Immature natural killer cell (primary cell): ENCODE measurements around the gene ARL3. TPM values are rescaled to one million over a fixed set of nuclear protein-coding genes. Genes with fewer than 3 reads are reported as not detected.
A peak's percentile ranks its signal among the peaks of the same experiment; 100 is the strongest.

Source experiments
- DNase-seq, 3 donors: peaks; one replicate each; pipeline ENCODE4 v3.0.0; 2022; ENCODE audit warnings: mixed read lengths in 1 of 3
- H3K27ac Mint-ChIP-seq, 6 donors: one replicate each; pipeline ENCODE4 v1.8.0; 2020; ENCODE audit warnings: mixed read lengths in 6 of 6, mild to moderate bottlenecking in 5 of 6, inconsistent platforms in 4 of 6, moderate library complexity in 3 of 6
- H3K27me3 Mint-ChIP-seq, 3 donors: one replicate each; pipeline ENCODE4 v1.8.0; 2020 to 2021; ENCODE audit warnings: low read depth in 3 of 3, mild to moderate bottlenecking in 3 of 3, mixed read lengths in 3 of 3, moderate library complexity in 3 of 3, inconsistent platforms in 1 of 3
- H3K36me3 Mint-ChIP-seq, 3 donors: one replicate each; pipeline ENCODE4 v1.8.0; 2020; ENCODE audit warnings: mixed read lengths in 3 of 3, inconsistent platforms in 2 of 3, mild to moderate bottlenecking in 2 of 3
- H3K4me1 Mint-ChIP-seq, 2 donors: one replicate each; pipeline ENCODE4 v1.8.0; 2020; ENCODE audit warnings: inconsistent platforms in 2 of 2, mild to moderate bottlenecking in 2 of 2, mixed read lengths in 2 of 2, moderate library complexity in 1 of 2
- H3K4me3 Mint-ChIP-seq, 5 donors: one replicate each; pipeline ENCODE4 v1.8.0; 2020; ENCODE audit warnings: mild to moderate bottlenecking in 5 of 5, mixed read lengths in 5 of 5, inconsistent platforms in 3 of 5, moderate library complexity in 3 of 5
- H3K9me3 Mint-ChIP-seq, 6 donors: one replicate each; pipeline ENCODE4 v1.8.0; 2020; ENCODE audit warnings: mild to moderate bottlenecking in 6 of 6, mixed read lengths in 6 of 6, inconsistent platforms in 4 of 6, moderate library complexity in 3 of 6
- polyA plus RNA-seq, 3 donors: library from polyadenylated mRNA; unstranded; fragments of 300-500 nt; fragmentation: Illumina TruSeq; gene quantifications; one replicate each; pipeline ENCODE4 v1.2.3, GENCODE V29; 2021

The ARL3 gene
- polyA plus RNA-seq, 3 donors from 2014 or later = 2.6 to 3.9 (median 3.6) TPM

DNA sequence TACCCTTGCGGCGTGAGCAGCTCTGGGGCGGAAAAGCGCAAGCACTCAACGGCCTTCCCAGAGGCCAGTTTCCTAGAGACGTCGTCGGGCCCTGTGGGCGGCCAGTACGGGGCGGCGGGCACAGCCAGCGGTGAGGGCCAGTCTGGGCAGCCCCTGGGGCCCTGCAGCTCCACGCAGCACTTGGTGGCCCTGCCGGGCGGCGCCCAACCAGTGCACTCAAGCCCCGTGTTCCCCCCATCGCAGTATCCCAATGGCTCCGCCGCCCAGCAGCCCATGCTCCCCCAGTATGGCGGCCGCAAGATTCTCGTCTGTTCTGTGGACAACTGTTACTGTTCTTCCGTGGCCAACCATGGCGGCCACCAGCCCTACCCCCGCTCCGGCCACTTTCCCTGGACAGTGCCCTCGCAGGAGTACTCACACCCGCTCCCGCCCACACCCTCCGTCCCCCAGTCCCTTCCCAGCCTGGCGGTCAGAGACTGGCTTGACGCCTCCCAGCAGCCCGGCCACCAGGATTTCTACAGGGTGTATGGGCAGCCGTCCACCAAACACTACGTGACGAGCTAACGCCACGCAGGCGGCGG, 57.3 kb downstream of the ARL3 start:
- peaks cover 8 to 17% (median 13%) of the 10 kb centered on the region in 3 donors for H3K36me3 Mint-ChIP-seq

DNA sequence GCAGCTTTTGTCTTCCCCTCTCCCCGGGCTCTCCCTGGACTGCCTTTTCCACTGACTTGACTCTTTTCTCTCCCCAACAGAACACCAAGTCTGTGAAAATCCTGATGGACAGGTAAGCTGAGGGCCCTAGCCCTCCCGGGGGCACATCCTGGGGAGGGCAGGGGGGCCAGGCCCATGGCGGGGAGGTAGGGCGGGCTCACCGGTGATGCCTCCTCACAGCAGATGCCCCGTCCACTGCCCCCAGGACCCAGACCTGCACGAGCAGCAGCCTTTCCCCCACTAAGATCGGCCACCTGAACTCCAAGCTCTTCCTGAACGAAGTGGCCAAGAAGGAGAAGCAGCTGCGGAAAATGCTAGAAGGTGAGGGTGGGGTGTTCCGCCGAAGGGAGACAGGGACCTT, 58.2 kb downstream of the ARL3 start:
- Mint-ChIP-seq H3K36me3 (peaks cover 8 to 17% (median 13%) of the 10 kb centered on the region in 3 donors), H3K4me1 (peaks cover 70 to 74% of the 10 kb centered on the region in 2 donors)

More for the DNA sequence above, 57.3 kb downstream of the ARL3 start:
- no peak overlapping the region for H3K27ac Mint-ChIP-seq
- no peak overlapping the region for H3K4me3 Mint-ChIP-seq
- H3K27me3 Mint-ChIP-seq = peaks cover 0 to 7% (median 1%) of the 10 kb centered on the region in 3 donors
- H3K9me3 Mint-ChIP-seq = no peaks in the 10 kb centered on the region
- no peak for DNase-seq
- H3K4me1 Mint-ChIP-seq = peaks cover 69 to 74% of the 10 kb centered on the region in 2 donors

DNA sequence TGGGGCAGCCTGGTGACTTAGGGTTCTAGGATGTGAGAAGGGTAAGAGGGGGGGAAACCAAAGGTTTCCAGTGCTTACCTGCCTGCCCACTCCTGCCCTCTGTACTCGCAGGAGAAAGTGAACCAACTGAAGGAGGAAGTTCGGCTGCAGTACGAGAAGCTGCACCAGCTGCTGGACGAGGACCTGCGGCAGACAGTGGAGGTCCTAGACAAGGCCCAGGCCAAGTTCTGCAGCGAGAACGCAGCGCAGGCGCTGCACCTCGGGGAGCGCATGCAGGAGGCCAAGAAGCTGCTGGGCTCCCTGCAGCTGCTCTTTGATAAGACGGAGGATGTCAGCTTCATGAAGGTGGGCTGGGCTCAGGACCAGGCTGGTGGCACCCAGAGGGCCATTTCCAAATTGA, 59.2 kb downstream of the ARL3 start:
- H3K4me1 Mint-ChIP-seq = peaks cover 70 to 74% of the 10 kb centered on the region in 2 donors
- peak overlapping the region in 1 of 6 donors; percentile 94 for H3K27ac Mint-ChIP-seq
- H3K27me3 Mint-ChIP-seq = peaks cover 0 to 6% (median 1%) of the 10 kb centered on the region in 3 donors
- H3K9me3 Mint-ChIP-seq = no peaks in the 10 kb centered on the region
- H3K4me3 Mint-ChIP-seq = no peak overlapping the region
- no peak for DNase-seq
- H3K36me3 Mint-ChIP-seq = peaks cover 8 to 17% (median 13%) of the 10 kb centered on the region in 3 donors

More for the DNA sequence above, 58.2 kb downstream of the ARL3 start:
- H3K27me3 Mint-ChIP-seq = peaks cover 0 to 5% (median 1%) of the 10 kb centered on the region in 3 donors
- H3K27ac Mint-ChIP-seq = no peak overlapping the region
- H3K9me3 Mint-ChIP-seq = no peaks in the 10 kb centered on the region
- DNase-seq = no peak
- H3K4me3 Mint-ChIP-seq = no peak overlapping the region

DNA sequence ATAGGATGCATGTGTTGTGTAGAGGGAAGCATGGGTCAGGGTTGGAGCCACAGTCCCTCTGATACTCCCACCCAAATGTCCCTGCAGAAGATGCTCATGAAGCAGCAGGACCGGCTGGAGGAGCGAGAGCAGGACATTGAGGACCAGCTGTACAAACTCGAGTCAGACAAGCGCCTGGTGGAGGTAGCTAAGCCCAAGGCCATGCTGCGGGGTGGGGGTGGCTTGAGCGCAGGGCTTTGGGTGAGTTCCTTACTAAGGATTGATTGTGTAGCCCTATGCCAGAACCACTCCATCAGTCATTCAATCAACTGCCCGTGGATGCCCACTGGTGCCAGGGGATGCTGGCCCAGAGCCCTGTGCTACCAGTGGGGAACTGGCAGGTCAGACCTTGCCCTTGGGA, 59.6 kb downstream of the ARL3 start:
- peaks cover 8 to 17% (median 13%) of the 10 kb centered on the region in 3 donors for H3K36me3 Mint-ChIP-seq
- H3K27me3 Mint-ChIP-seq = peaks cover 0 to 6% (median 1%) of the 10 kb centered on the region in 3 donors
- peaks cover 69 to 78% of the 10 kb centered on the region in 2 donors for H3K4me1 Mint-ChIP-seq
- peak overlapping the region in 1 of 5 donors; percentile 35 for H3K4me3 Mint-ChIP-seq
- no peaks in the 10 kb centered on the region for H3K9me3 Mint-ChIP-seq
- peak overlapping the region; percentile 40 to 94 (median 62) for H3K27ac Mint-ChIP-seq
- DNase-seq = no peak

DNA sequence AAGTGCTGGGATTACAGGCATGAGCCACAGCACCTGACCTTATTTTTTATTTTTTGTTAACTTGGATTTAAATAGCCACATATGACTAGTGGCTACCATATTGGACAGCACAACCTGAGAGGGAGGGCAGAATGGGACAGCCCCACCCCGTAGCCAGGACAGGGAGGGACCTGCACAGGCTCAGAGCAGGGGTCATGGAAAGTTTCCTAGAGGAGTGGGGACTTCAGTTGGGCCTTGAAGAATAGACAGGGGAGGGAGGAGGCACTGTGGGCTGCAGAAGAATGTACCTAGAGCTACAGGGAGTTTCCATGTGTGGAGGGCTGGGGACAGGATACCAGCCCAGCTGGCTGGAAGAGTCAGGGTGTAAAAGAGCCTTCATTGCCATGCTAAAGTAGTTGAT, 61.1 kb downstream of the ARL3 start:
- Mint-ChIP-seq H3K9me3 (no peaks in the 10 kb centered on the region), H3K27ac (peak overlapping the region; percentile 89 to 97 (median 94)), H3K4me1 (peaks cover 73 to 86% of the 10 kb centered on the region in 2 donors), H3K4me3 (peak overlapping the region; percentile 73 to 88 (median 83)), H3K36me3 (peaks cover 5 to 13% (median 12%) of the 10 kb centered on the region in 3 donors), H3K27me3 (peaks cover 0 to 5% (median 0%) of the 10 kb centered on the region in 3 donors)
- no peak for DNase-seq

DNA sequence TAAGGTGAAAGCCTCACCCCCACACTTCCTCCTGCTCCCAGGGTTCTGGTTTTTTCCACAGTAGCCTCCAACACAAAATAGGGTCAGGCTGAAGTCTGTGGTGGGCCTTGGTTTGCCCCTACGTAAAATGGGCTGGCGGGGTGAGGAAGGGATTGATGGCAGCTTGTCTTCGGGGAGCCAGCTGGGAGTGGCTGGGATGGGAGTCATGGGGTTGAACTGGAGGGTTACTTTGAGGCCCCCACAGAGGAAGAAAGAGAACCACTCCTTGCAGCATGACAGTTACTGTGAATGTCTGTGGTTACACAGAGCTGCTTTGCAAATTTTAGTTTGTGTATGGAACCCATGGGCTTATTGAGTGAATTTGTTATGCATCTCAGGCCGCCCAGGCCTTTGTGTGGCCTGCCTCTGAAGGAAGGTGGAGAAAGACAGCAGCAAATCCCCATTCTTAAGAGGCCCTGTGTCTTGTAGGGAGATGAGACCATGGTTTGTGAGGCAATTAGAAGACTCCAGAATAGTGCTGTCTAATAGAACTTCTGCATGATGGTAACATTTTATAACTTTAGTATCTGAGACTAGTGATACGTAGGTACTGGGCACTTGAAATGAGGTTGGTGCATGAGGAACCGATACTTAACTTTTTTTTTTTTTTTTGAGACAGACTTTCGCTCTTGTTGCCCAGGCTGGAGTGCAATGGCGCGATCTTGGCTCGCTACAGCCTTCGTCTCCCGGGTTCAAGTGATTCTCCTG, 61.9 kb downstream of the ARL3 start:
- no peaks in the 10 kb centered on the region for H3K9me3 Mint-ChIP-seq
- H3K36me3 Mint-ChIP-seq = peaks cover 5 to 9% (median 7%) of the 10 kb centered on the region in 3 donors

DNA sequence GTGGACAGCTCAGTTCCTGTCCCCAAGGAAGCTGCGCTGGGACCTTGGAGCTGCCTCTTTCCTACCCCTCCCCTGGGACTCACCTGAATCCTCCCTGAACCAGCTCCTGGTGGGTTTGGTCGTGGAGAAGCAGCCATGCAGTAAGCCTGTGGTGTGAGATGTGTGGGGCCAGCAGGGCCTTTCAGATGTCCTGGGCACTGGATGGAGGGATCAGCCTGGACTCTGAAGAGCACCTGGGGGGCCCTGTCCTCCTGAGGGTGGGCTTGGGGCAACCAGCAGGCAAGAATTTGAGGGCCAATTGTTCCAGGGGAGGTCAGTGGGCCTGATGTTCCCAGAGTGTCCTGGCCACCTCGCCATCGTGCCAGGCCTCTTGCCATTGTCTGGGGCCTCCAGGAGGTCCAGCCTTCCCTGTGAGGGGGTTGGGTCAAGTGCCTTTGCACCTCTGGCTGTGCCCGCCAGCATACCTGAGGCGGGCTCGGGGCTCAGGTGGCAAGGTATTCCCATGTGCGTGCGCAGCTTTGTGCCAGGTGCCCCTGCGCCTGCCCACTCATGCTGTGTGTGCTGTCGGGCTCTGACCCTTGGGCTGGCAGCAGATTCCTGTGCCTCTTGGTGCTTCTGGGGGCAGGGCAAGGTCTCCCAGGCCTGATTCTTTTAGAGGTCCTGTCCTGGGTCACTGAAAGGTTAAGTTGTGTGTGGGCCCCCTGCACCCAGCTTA, 62.6 kb downstream of the ARL3 start:
- Mint-ChIP-seq H3K9me3 (no peaks in the 10 kb centered on the region), H3K27ac (peak overlapping the region; percentile 89 to 97 (median 94)), H3K4me1 (peaks cover 85 to 90% of the 10 kb centered on the region in 2 donors), H3K27me3 (peaks cover 0 to 11% (median 5%) of the 10 kb centered on the region in 3 donors), H3K4me3 (peak overlapping the region; percentile 73 to 88 (median 83)), H3K36me3 (peaks cover 4 to 9% (median 5%) of the 10 kb centered on the region in 3 donors)
- no peak for DNase-seq

More for the DNA sequence above, 61.9 kb downstream of the ARL3 start:
- DNase-seq = no peak
- H3K27ac Mint-ChIP-seq = peak overlapping the region; percentile 89 to 97 (median 94)
- peaks cover 77 to 86% of the 10 kb centered on the region in 2 donors for H3K4me1 Mint-ChIP-seq
- H3K27me3 Mint-ChIP-seq = peaks cover 0 to 5% (median 0%) of the 10 kb centered on the region in 3 donors
- peak overlapping the region; percentile 73 to 88 (median 83) for H3K4me3 Mint-ChIP-seq

DNA sequence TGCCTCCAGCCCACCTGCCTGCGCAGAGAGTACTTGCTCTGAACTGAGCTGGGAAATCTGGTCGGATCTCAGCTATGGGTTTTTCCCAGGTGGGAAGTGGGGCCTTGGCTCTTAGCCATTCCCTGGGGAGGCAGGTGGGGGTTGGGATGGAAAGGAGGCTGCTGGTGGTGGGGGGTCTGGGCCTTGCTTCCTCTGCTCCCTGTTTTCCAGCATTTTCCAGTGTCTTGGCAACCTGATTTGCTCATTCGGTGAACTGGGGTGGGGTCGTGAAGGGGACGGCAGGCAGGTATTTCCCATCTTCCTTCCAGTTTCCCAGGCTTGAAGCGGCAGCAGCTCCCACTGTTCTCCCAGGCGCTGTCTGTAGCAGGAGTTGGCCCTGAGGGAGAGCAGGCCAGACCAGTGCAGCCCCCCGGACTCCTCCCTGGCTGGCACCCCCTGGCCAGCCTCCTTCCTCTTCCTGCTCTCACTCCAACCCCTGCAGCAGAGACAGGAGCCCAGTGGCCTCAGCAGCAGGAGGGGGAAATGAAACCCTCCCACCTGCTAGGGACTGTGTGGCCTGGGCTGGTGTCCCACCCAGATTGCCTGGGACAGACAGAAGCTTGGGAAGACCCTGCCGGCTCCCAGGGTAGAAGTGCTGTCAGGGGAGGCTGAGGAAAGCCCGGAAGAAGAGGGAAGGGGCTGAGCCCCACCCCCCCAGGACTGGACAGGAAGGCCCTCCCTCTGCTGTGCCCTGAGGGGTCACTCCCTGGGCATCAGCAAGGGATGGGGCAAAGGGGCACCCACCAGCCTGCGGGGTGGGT, 63.3 kb downstream of the ARL3 start:
- H3K27me3 Mint-ChIP-seq = peaks cover 4 to 17% (median 11%) of the 10 kb centered on the region in 3 donors
- H3K27ac Mint-ChIP-seq = peak overlapping the region; percentile 89 to 97 (median 94)
- peaks cover 92 to 98% of the 10 kb centered on the region in 2 donors for H3K4me1 Mint-ChIP-seq
- peak overlapping the region; percentile 68 to 85 (median 82) for H3K4me3 Mint-ChIP-seq
- no peak for DNase-seq
- H3K36me3 Mint-ChIP-seq = peaks cover 4 to 9% (median 5%) of the 10 kb centered on the region in 3 donors
- H3K9me3 Mint-ChIP-seq = no peaks in the 10 kb centered on the region

DNA sequence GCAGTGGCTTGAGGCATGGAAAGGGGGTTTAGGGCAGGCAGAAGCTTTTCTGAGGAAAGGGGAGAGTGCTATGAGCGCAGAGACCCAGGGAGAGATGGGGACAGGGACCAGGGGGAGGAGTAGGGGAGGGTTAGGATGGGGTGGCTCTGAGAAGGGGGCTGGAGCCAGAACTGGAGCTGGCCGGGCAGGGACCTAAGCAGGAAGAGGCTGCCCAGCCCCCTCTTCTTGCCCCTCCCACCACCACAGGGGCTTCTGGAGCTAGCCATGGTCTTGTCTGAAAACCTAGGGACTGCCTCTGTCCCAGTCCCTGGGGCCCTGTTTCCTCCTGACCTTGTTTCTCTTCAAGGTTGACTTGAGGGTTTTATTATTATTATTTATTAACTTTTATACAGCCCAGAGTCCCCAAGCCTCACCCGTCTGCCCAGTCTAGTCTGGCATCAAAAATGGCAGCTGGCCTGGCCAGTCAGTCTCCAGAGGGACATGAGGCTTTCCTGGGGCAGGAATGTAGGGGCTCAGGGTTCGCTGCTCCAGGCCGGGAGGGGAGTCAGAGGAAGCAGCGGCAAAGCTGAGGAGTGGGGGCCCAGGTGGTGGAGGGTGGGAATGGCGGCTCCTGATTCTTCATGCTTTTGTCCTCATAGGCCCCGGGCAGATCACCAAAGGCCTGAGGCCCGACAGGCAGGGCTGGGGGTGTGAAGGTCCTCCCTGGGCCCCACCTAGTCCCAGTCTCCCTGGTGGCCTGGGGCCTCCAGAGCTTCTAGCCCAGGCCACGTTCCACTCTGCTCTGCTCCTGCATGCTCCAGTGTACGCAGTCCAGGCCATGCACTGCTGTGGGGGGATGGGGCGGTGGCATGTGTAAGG, 64.2 kb downstream of the ARL3 start:
- peak overlapping the region; percentile 55 to 92 (median 73) for H3K4me3 Mint-ChIP-seq
- peaks cover 11 to 24% (median 19%) of the 10 kb centered on the region in 3 donors for H3K27me3 Mint-ChIP-seq
- peaks cover 0 to 4% (median 0%) of the 10 kb centered on the region in 3 donors for H3K36me3 Mint-ChIP-seq
- peak overlapping the region; percentile 79 to 97 (median 91) for H3K27ac Mint-ChIP-seq
- no peaks in the 10 kb centered on the region for H3K9me3 Mint-ChIP-seq
- no peak for DNase-seq
- peaks cover 86 to 91% of the 10 kb centered on the region in 2 donors for H3K4me1 Mint-ChIP-seq

DNA sequence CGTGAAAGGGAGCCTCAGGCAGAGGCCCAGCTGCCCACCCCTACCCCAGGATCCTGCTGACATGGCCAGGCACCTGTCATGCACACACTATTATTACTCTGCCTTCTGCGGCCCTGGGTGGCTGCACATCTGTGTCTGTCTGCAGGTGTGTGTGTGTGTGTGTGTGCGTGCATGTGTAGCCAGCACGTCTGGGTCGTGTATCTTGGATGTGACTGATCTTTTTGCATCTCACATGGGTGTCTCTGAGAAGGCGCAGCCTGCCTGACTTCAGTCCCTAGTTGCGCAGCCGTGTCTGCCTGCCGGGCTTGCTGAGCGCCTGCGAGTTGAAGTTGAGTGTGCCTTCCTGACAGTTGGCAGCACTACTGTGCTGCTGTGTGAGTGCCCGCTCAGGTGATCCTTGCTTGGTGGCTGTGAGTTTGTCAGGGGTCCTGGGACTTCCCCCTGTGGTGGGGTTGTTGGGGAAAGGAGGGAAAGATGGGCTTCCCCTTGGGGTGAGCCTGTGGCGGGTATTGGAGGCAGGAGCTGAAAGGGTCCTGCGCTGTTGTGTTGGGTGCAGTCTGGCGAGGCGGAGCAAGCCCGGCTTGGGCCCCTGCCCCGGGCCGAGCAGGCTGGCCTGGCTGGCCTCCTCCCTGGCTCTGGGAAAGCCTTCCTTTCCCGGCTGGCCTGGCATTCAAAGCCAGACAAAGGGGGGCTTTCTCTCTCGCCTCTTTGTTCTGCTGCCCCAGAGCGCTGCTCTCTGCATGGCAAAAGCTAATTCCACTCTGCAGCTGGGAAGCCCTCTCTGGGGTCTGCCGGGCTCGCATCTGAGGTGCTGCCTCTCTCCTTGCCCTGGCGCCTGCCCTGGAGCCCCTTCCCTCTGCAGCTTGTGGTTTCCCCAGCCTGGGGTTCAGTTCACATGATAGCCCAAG, 65.1 kb downstream of the ARL3 start:
- H3K36me3 Mint-ChIP-seq = peaks cover 0 to 4% (median 0%) of the 10 kb centered on the region in 3 donors
- H3K27ac Mint-ChIP-seq = peak overlapping the region; percentile 93 to 99 (median 95)
- peaks cover 11 to 26% (median 20%) of the 10 kb centered on the region in 3 donors for H3K27me3 Mint-ChIP-seq
- no peak for DNase-seq
- H3K9me3 Mint-ChIP-seq = no peaks in the 10 kb centered on the region
- H3K4me1 Mint-ChIP-seq = peaks cover 80 to 83% of the 10 kb centered on the region in 2 donors
- peak overlapping the region; percentile 91 to 97 (median 92) for H3K4me3 Mint-ChIP-seq

DNA sequence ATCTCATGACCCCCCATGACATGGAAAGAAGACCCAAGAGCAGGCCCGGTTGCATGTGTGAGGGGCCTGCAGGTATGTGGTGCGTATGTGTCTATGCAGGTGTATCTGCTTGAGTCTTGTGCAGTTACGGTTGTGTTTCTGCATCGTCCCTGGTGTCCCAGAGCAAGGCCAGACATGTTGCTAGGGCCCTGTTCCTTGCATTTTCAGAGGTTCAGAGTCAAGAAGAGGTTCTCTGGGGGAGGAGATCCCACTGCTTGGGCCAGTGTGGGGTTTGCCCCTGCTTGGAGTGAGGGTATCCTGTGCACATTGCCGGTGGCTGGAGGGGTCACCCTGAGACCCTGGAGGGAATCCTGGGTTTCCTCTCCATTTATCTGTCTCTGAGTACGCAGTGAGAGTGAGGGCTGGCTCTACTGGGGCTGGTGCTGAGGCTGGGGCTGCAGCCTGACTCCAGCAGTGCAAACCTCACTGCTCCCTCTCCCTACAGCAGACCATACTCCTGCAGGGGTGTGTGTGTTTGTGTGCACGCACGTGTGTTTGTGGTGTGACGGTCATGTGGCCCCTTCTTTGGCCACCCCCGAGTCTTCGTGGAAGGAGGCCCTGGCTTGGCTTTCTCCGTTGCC, 65.8 kb downstream of the ARL3 start:
- Mint-ChIP-seq H3K27me3 (peaks cover 11 to 26% (median 20%) of the 10 kb centered on the region in 3 donors), H3K36me3 (peaks cover 0 to 4% (median 0%) of the 10 kb centered on the region in 3 donors), H3K9me3 (no peaks in the 10 kb centered on the region), H3K27ac (peak overlapping the region; percentile 93 to 99 (median 95)), H3K4me3 (peak overlapping the region; percentile 91 to 97 (median 92)), H3K4me1 (peaks cover 73 to 75% of the 10 kb centered on the region in 2 donors)
- DNase-seq = no peak
